Karpas-422 (cell line): ENCODE data around the gene ZNF19. TPM values are rescaled to one million over a fixed set of nuclear protein-coding genes. Genes with fewer than 3 reads are reported as not detected.

Experiments used
- DNase-seq: peaks from one replicate; pipeline ENCODE4 v3.0.0-alpha.2; 2015
- H2AFZ ChIP-seq: fragments of 200-600 bp; sonication (generic); 2 replicates; pipeline ENCODE4 v1.6.1; 2014; ENCODE audit warnings: antibody characterized with exemption, low read length, mixed read lengths
- H3K27ac ChIP-seq: fragments of 200-600 bp; sonication (generic); 2 replicates; pipeline ENCODE4 v1.5.1; 2014; ENCODE audit warnings: mild to moderate bottlenecking, low read length, moderate library complexity
- H3K27me3 ChIP-seq: fragments of 200-600 bp; sonication (generic); 2 replicates; pipeline ENCODE4 v1.6.1; 2014; ENCODE audit warnings: low read length, mixed read lengths
- H3K36me3 ChIP-seq: fragments of 200-600 bp; sonication (generic); 2 replicates; pipeline ENCODE4 v1.6.1; 2014; ENCODE audit warnings: low read length, mixed read lengths; ENCODE audit not compliant: insufficient read depth
- H3K4me1 ChIP-seq: fragments of 200-600 bp; sonication (generic); 2 replicates; pipeline ENCODE4 v1.6.1; 2014; ENCODE audit warnings: mild to moderate bottlenecking, low read length, mixed read lengths
- H3K4me2 ChIP-seq: fragments of 200-600 bp; sonication (generic); 2 replicates; pipeline ENCODE4 v1.6.1; 2014; ENCODE audit warnings: low read length, low read depth, mild to moderate bottlenecking; ENCODE audit not compliant: poor library complexity, severe bottlenecking
- H3K4me3 ChIP-seq: fragments of 200-600 bp; sonication (generic); 2 replicates; pipeline ENCODE4 v1.5.1; 2014; ENCODE audit warnings: mild to moderate bottlenecking, antibody characterized with exemption, low read length, mixed read lengths
- H3K79me2 ChIP-seq: fragments of 200-600 bp; sonication (generic); 2 replicates; pipeline ENCODE4 v1.6.1; 2014; ENCODE audit warnings: mild to moderate bottlenecking, low read length, mixed read lengths
- H3K9ac ChIP-seq: fragments of 200-600 bp; sonication (generic); 2 replicates; pipeline ENCODE4 v1.6.0; 2014; ENCODE audit warnings: low read length
- H3K9me2 ChIP-seq: fragments of 200-600 bp; sonication (generic), shearing (Covaris generic); replicated peaks from 2 replicates; pipeline ENCODE4 v1.6.0; 2014; ENCODE audit warnings: mild to moderate bottlenecking, low read length, moderate library complexity; ENCODE audit not compliant: insufficient read depth
- H3K9me3 ChIP-seq: fragments of 300-700, 200-600 bp; sonication (generic); 2 replicates; pipeline ENCODE4 v1.6.1; 2014; ENCODE audit warnings: low read length, mixed read lengths
- H4K20me1 ChIP-seq: fragments of 200-600 bp; sonication (generic); 2 replicates; pipeline ENCODE4 v1.6.1; 2014; ENCODE audit warnings: mild to moderate bottlenecking, antibody characterized with exemption, low read length, low read depth; ENCODE audit not compliant: insufficient read depth
- total RNA-seq: library from RNA; depleted of rRNA; stranded (reverse); fragments of >200 nt; shearing (Covaris generic); gene quantifications from 2 replicates; pipeline ENCODE4 v1.2.3, GENCODE V29; 2014; ENCODE audit warnings: low replicate concordance; rRNA removed

Gene ZNF19
- 5.7 and 6.6 TPM in 2 replicates for total RNA-seq

- no peak for DNase-seq
- Histone ChIP-seq H3K27ac (no peak within 1 kb of the TSS), H3K4me3 (no peak within 1 kb of the TSS), H3K79me2 (no peaks in the 10 kb centered on the region), H3K4me1 (peaks cover 4% of the 10 kb centered on the region), H3K4me2 (no peak within 1 kb of the TSS), H3K9ac (no peak within 1 kb of the TSS), H2AFZ (no peak within 1 kb of the TSS), H3K27me3 (no peaks in the 10 kb centered on the region), H3K36me3 (no peaks in the 10 kb centered on the region), H3K9me2 (no peaks in the 10 kb centered on the region), H3K9me3 (no peaks in the 10 kb centered on the region), H4K20me1 (no peaks in the 10 kb centered on the region)
Observed at GRCh38 chr16:71489122-71489521, at the start of gene ZNF19. Gene ZNF19, minus strand, starts transcription at chr16:71489324. Its CDS starts 7,210 bp downstream, at chr16:71482114.

- no peaks in the 10 kb centered on the region for H4K20me1 ChIP-seq
- no peaks in the 10 kb centered on the region for H3K9me2 ChIP-seq
- peak; percentile 83 for DNase-seq
- no peaks in the 10 kb centered on the region for H3K9me3 ChIP-seq
- no peak overlapping the region for H3K4me2 ChIP-seq
- no peak overlapping the region for H3K9ac ChIP-seq
- H2AFZ ChIP-seq = no peak overlapping the region
- H3K79me2 ChIP-seq = no peaks in the 10 kb centered on the region
- H3K4me1 ChIP-seq = no peaks in the 10 kb centered on the region
- H3K36me3 ChIP-seq = no peaks in the 10 kb centered on the region
- H3K27ac ChIP-seq = no peak overlapping the region
- no peak overlapping the region for H3K4me3 ChIP-seq
- no peaks in the 10 kb centered on the region for H3K27me3 ChIP-seq
Observed at GRCh38 chr16:71537643-71538042, 48.5 kb upstream of the ZNF19 start.

- H3K9me2 ChIP-seq = no peaks in the 10 kb centered on the region
- no peaks in the 10 kb centered on the region for H4K20me1 ChIP-seq
- H3K27ac ChIP-seq = no peak overlapping the region
- no peaks in the 10 kb centered on the region for H3K9me3 ChIP-seq
- H3K4me1 ChIP-seq = no peaks in the 10 kb centered on the region
- H3K79me2 ChIP-seq = no peaks in the 10 kb centered on the region
- DNase-seq = no peak
- no peak overlapping the region for H3K4me3 ChIP-seq
- no peaks in the 10 kb centered on the region for H3K36me3 ChIP-seq
- H3K9ac ChIP-seq = no peak overlapping the region
- H2AFZ ChIP-seq = no peak overlapping the region
- H3K4me2 ChIP-seq = no peak overlapping the region
- H3K27me3 ChIP-seq = no peaks in the 10 kb centered on the region
Observed at GRCh38 chr16:71536752-71537499, 47.8 kb upstream of the ZNF19 start.

GRCh38 chr16:71532366-71532765, 43.2 kb upstream of the ZNF19 start:
- Histone ChIP-seq H3K27ac (no peak overlapping the region), H3K27me3 (no peaks in the 10 kb centered on the region), H3K9ac (no peak overlapping the region), H4K20me1 (no peaks in the 10 kb centered on the region), H3K4me1 (no peaks in the 10 kb centered on the region), H2AFZ (no peak overlapping the region), H3K4me3 (no peak overlapping the region), H3K9me3 (no peaks in the 10 kb centered on the region), H3K79me2 (no peaks in the 10 kb centered on the region), H3K36me3 (no peaks in the 10 kb centered on the region), H3K4me2 (no peak overlapping the region), H3K9me2 (no peaks in the 10 kb centered on the region)
- DNase-seq = no peak

- H3K4me3 ChIP-seq = no peak overlapping the region
- no peak overlapping the region for H2AFZ ChIP-seq
- peaks cover 11% of the 10 kb centered on the region for H3K4me1 ChIP-seq
- H3K36me3 ChIP-seq = no peaks in the 10 kb centered on the region
- no peaks in the 10 kb centered on the region for H3K79me2 ChIP-seq
- no peak overlapping the region for H3K4me2 ChIP-seq
- no peaks in the 10 kb centered on the region for H3K27me3 ChIP-seq
- H3K27ac ChIP-seq = no peak overlapping the region
- no peak for DNase-seq
- no peaks in the 10 kb centered on the region for H3K9me3 ChIP-seq
- no peaks in the 10 kb centered on the region for H3K9me2 ChIP-seq
- no peaks in the 10 kb centered on the region for H4K20me1 ChIP-seq
- H3K9ac ChIP-seq = no peak overlapping the region
Observed at GRCh38 chr16:71528863-71529262, 39.7 kb upstream of the ZNF19 start.

- H3K4me1 ChIP-seq = peaks cover 11% of the 10 kb centered on the region
- H3K27ac ChIP-seq = no peak overlapping the region
- H3K9ac ChIP-seq = no peak overlapping the region
- no peaks in the 10 kb centered on the region for H3K36me3 ChIP-seq
- H3K4me2 ChIP-seq = no peak overlapping the region
- H3K9me2 ChIP-seq = no peaks in the 10 kb centered on the region
- H4K20me1 ChIP-seq = no peaks in the 10 kb centered on the region
- H3K4me3 ChIP-seq = no peak overlapping the region
- H2AFZ ChIP-seq = no peak overlapping the region
- H3K27me3 ChIP-seq = no peaks in the 10 kb centered on the region
- DNase-seq = no peak
- H3K9me3 ChIP-seq = no peaks in the 10 kb centered on the region
- H3K79me2 ChIP-seq = no peaks in the 10 kb centered on the region
Observed at GRCh38 chr16:71528257-71528656, 39.1 kb upstream of the ZNF19 start.

- Histone ChIP-seq H3K9me2 (no peaks in the 10 kb centered on the region), H4K20me1 (no peaks in the 10 kb centered on the region), H3K36me3 (no peaks in the 10 kb centered on the region), H2AFZ (peak within 1 kb of the TSS; percentile 90), H3K27ac (no peak within 1 kb of the TSS), H3K4me1 (peaks cover 11% of the 10 kb centered on the region), H3K4me3 (peak within 1 kb of the TSS; percentile 46; the same call in 1 of the 2 replicates), H3K79me2 (no peaks in the 10 kb centered on the region), H3K9ac (peak within 1 kb of the TSS; percentile 51), H3K27me3 (no peaks in the 10 kb centered on the region), H3K9me3 (no peaks in the 10 kb centered on the region), H3K4me2 (peak within 1 kb of the TSS; percentile 60)
- DNase-seq = peak; percentile 62
Observed at GRCh38 chr16:71526111-71526631, 37.0 kb upstream of the ZNF19 start, which contains the start of gene CHST4. Gene CHST4, plus strand, starts transcription at chr16:71526426. Its CDS starts 10,252 bp downstream, at chr16:71536678.

- H3K27ac ChIP-seq = no peak overlapping the region
- H3K9me2 ChIP-seq = no peaks in the 10 kb centered on the region
- DNase-seq = no peak
- H3K36me3 ChIP-seq = no peaks in the 10 kb centered on the region
- H3K27me3 ChIP-seq = no peaks in the 10 kb centered on the region
- H2AFZ ChIP-seq = no peak overlapping the region
- H3K9me3 ChIP-seq = no peaks in the 10 kb centered on the region
- no peak overlapping the region for H3K4me3 ChIP-seq
- no peak overlapping the region for H3K9ac ChIP-seq
- no peaks in the 10 kb centered on the region for H4K20me1 ChIP-seq
- no peaks in the 10 kb centered on the region for H3K79me2 ChIP-seq
- peaks cover 11% of the 10 kb centered on the region for H3K4me1 ChIP-seq
- no peak overlapping the region for H3K4me2 ChIP-seq
Observed at GRCh38 chr16:71524566-71525553, 35.7 kb upstream of the ZNF19 start.
